ENCODE results near the gene C8G. TPM values are rescaled to one million over a fixed set of nuclear protein-coding genes. Genes with fewer than 3 reads are reported as not detected.

The C8G gene
- total and polyA plus RNA-seq, 2 donors (not counting 1 experiment from before 2014, with no cell fraction given) = 1.7 to 2.8 TPM

GRCh38 chr9:136935651-136936050 is 9.4 kb upstream of the C8G start:
- Histone ChIP-seq H3K4me1 (ENCODE audit: control insufficient read depth in 2 of 2, insufficient read depth in 2 of 2, low read length in 2 of 2) (no peaks in the 10 kb centered on the region), H3K9ac (ENCODE audit: low read length) (no peak overlapping the region), H4K20me1 (ENCODE audit: control insufficient read depth, insufficient read depth, low read length, poor library complexity, severe bottlenecking) (peaks cover 41% of the 10 kb centered on the region), H3K4me3 (ENCODE audit: control extremely low read depth in 1 of 5, extremely low read depth in 1 of 5, insufficient read depth in 1 of 5, low read depth in 2 of 5, low read length in 4 of 5) (no peak overlapping the region), H3K79me2 (ENCODE audit: control insufficient read depth, insufficient read depth, low read length) (peaks cover 2% of the 10 kb centered on the region), H3K36me3 (replicated peaks in 1 of 2; ENCODE audit: control extremely low read depth in 1 of 2, control insufficient read depth in 1 of 2, extremely low read depth in 1 of 2, insufficient read depth in 2 of 2, low read length in 1 of 2) (peaks cover 2 to 13% of the 10 kb centered on the region in 2 experiments), H3K4me2 (replicated peaks; ENCODE audit: low read depth, low read length, poor library complexity, severe bottlenecking) (no peak overlapping the region), H3K27me3 (replicated peaks in 1 of 4; ENCODE audit: control extremely low read depth in 1 of 4, control insufficient read depth in 3 of 4, insufficient read depth in 4 of 4, low read length in 3 of 4) (no peaks in the 10 kb centered on the region), H3K9me3 (ENCODE audit: control extremely low read depth in 1 of 3, control insufficient read depth in 2 of 3, insufficient read depth in 1 of 3, low read length in 2 of 3) (no peaks in the 10 kb centered on the region), H2AFZ (ENCODE audit: insufficient read depth, low read depth, low read length, poor library complexity, severe bottlenecking) (no peak overlapping the region), H3K27ac (ENCODE audit: low read length in 2 of 2) (no peak overlapping the region)
- DNase-seq (no peak), ATAC-seq (ENCODE audit: low read depth) (no peak)
- Mint-ChIP-seq H3K9me3 (ENCODE audit: insufficient read depth) (no peaks in the 10 kb centered on the region), H3K4me1 (no peaks in the 10 kb centered on the region), H3K27ac (no peak overlapping the region), H3K4me3 (no peak overlapping the region), H3K27me3 (no peaks in the 10 kb centered on the region)
- 43% methylated on average over 1 of the region's 3 CpGs for WGBS (ENCODE audit: insufficient coverage)
- POLR2A ChIA-PET = no interaction called here
- no peak for TF ChIP-seq CTCF (IDR thresholded peaks at IDR 0.05)
- no peak for TF ChIP-seq EZH2 (IDR thresholded peaks at IDR 0.05; ENCODE audit: borderline replicate concordance, insufficient read depth, low read depth, low read length, poor library complexity, severe bottlenecking)
- intact Hi-C loops (cut with micrococcal nuclease) = no loop called here
- CTCF ChIA-PET = interaction anchor here (0.7 to 1.1 kb wide), 2 partner anchors 13 to 48 kb away, joined by 3 to 4 read pairs; no protein-coding TSS in a partner anchor

- Histone ChIP-seq H3K4me3 (ENCODE audit: control extremely low read depth in 1 of 5, extremely low read depth in 1 of 5, insufficient read depth in 1 of 5, low read depth in 2 of 5, low read length in 4 of 5) (no peak overlapping the region), H3K4me2 (replicated peaks; ENCODE audit: low read depth, low read length, poor library complexity, severe bottlenecking) (no peak overlapping the region), H2AFZ (ENCODE audit: insufficient read depth, low read depth, low read length, poor library complexity, severe bottlenecking) (no peak overlapping the region), H3K27me3 (replicated peaks in 1 of 4; ENCODE audit: control extremely low read depth in 1 of 4, control insufficient read depth in 3 of 4, insufficient read depth in 4 of 4, low read length in 3 of 4) (no peaks in the 10 kb centered on the region), H3K36me3 (replicated peaks in 1 of 2; ENCODE audit: control extremely low read depth in 1 of 2, control insufficient read depth in 1 of 2, extremely low read depth in 1 of 2, insufficient read depth in 2 of 2, low read length in 1 of 2) (peaks cover 2 to 22% of the 10 kb centered on the region in 2 experiments), H3K79me2 (ENCODE audit: control insufficient read depth, insufficient read depth, low read length) (peaks cover 2% of the 10 kb centered on the region), H4K20me1 (ENCODE audit: control insufficient read depth, insufficient read depth, low read length, poor library complexity, severe bottlenecking) (peaks cover 51% of the 10 kb centered on the region), H3K9ac (ENCODE audit: low read length) (no peak overlapping the region), H3K27ac (ENCODE audit: low read length in 2 of 2) (no peak overlapping the region), H3K4me1 (ENCODE audit: control insufficient read depth in 2 of 2, insufficient read depth in 2 of 2, low read length in 2 of 2) (no peaks in the 10 kb centered on the region), H3K9me3 (ENCODE audit: control extremely low read depth in 1 of 3, control insufficient read depth in 2 of 3, insufficient read depth in 1 of 3, low read length in 2 of 3) (no peaks in the 10 kb centered on the region)
- H3K9me3 Mint-ChIP-seq (ENCODE audit: insufficient read depth) = no peaks in the 10 kb centered on the region
- H3K4me3 Mint-ChIP-seq = no peak overlapping the region
- ChIA-PET POLR2A (no interaction called here), CTCF (interaction anchor here (1.2 to 1.7 kb wide), 5 partner anchors 12 to 130 kb away, joined by 3 to 5 read pairs (median 3); no protein-coding TSS in a partner anchor)
- intact Hi-C loops (cut with micrococcal nuclease) = no loop called here
- no peak overlapping the region for H3K27ac Mint-ChIP-seq
- DNase-seq (no peak), ATAC-seq (ENCODE audit: low read depth) (no peak)
- H3K27me3 Mint-ChIP-seq = no peaks in the 10 kb centered on the region
- no peak for TF ChIP-seq CTCF (IDR thresholded peaks at IDR 0.05)
- TF ChIP-seq EZH2 (IDR thresholded peaks at IDR 0.05; ENCODE audit: borderline replicate concordance, insufficient read depth, low read depth, low read length, poor library complexity, severe bottlenecking) = no peak
- WGBS (ENCODE audit: insufficient coverage) = 98% methylated on average over 6 of the region's 8 CpGs
- H3K4me1 Mint-ChIP-seq = no peaks in the 10 kb centered on the region
Measured at GRCh38 chr9:136936645-136937170, 8.3 kb upstream of the C8G start.

All from B cell (primary cell).